GM12878 (cell line): Measurements from ENCODE around the gene SNED1. TPM values are rescaled to one million over a fixed set of nuclear protein-coding genes. Genes with fewer than 3 reads are reported as not detected.

ENCODE experiments used
- ASH2L ChIP-seq: fragments of 300-600, 200-600 bp; sonication (generic); IDR thresholded peaks from 2 replicates; pipeline ENCODE4 v1.6.1; 2017; ENCODE audit warnings: low read depth, mild to moderate bottlenecking, borderline replicate concordance
- BCL3 ChIP-seq: IDR thresholded peaks from 2 replicates; pipeline ENCODE4 v1.6.1; 2011; ENCODE audit warnings: borderline replicate concordance, low read depth, mild to moderate bottlenecking, moderate library complexity, low read length; ENCODE audit not compliant: insufficient read depth, poor library complexity, severe bottlenecking
- DPF2 ChIP-seq: fragments of 450-650 bp; IDR thresholded peaks from 2 replicates; pipeline ENCODE4 v1.6.1; 2017; ENCODE audit warnings: mild to moderate bottlenecking
- ELK1 ChIP-seq: IDR thresholded peaks from 2 replicates; pipeline ENCODE4 v1.6.1; 2012; ENCODE audit warnings: low read depth, low read length, improper control_type of control experiment
- HSF1 ChIP-seq: fragments of 150-350 bp; IDR thresholded peaks from 2 replicates; pipeline ENCODE4 v1.6.1; 2014; ENCODE audit warnings: mild to moderate bottlenecking, low read depth, low read length
- IKZF2 ChIP-seq, 2 experiments: fragments of 450-650 bp; IDR thresholded peaks; 2 replicates each; pipeline ENCODE4 v1.6.1; 2017; ENCODE audit warnings: mild to moderate bottlenecking in 2 of 2, moderate library complexity in 2 of 2
- NR2F1 ChIP-seq: fragments of 450-650 bp; conservative IDR thresholded peaks from 2 replicates; pipeline ENCODE4 v1.6.1; 2017; ENCODE audit warnings: mild to moderate bottlenecking
- POLR2AphosphoS5 ChIP-seq: IDR thresholded peaks from 2 replicates; pipeline ENCODE4 v1.6.1; 2011; ENCODE audit warnings: mild to moderate bottlenecking, low read length, inconsistent platforms
- POU2F2 ChIP-seq: IDR thresholded peaks from 3 replicates; pipeline ENCODE4 v1.6.1; 2011; ENCODE audit warnings: low read depth, mild to moderate bottlenecking, low read length, borderline replicate concordance
- REST ChIP-seq: IDR thresholded peaks from 2 replicates; pipeline ENCODE4 v1.6.1; 2012; ENCODE audit warnings: mild to moderate bottlenecking, low read depth, low read length
- SPI1 ChIP-seq: IDR thresholded peaks from 2 replicates; pipeline ENCODE4 v1.6.1; 2011; ENCODE audit warnings: low read depth, mild to moderate bottlenecking, low read length, moderate library complexity, borderline replicate concordance; ENCODE audit not compliant: insufficient read depth
- SREBF2 ChIP-seq: IDR thresholded peaks from 2 replicates; pipeline ENCODE4 v1.6.1; 2012; ENCODE audit warnings: mild to moderate bottlenecking, low read length
- TAF1 ChIP-seq: IDR thresholded peaks from 2 replicates; pipeline ENCODE4 v1.6.1; 2011; ENCODE audit warnings: mild to moderate bottlenecking, low read depth, low read length, borderline replicate concordance
- WRNIP1 ChIP-seq: IDR thresholded peaks from 2 replicates; pipeline ENCODE4 v1.6.1; 2011; ENCODE audit warnings: low read depth, low read length, improper control_type of control experiment, borderline replicate concordance
- ZNF687 ChIP-seq: fragments of 450-650 bp; IDR thresholded peaks from 2 replicates; pipeline ENCODE4 v1.6.1; 2017; ENCODE audit warnings: mild to moderate bottlenecking, moderate library complexity
- polyA plus RNA-seq, 11 experiments: library from polyadenylated mRNA; depleted of rRNA in 4 of 11; unstranded in 6 of 11; stranded (reverse) in 5 of 11; fragments of >200 nt; fragmentation: Nextera tagmentation in 4 of 11; fragmentation: Illumina TruSeq in 1 of 11; extraction: Ambion mirVana in 4 of 11; extraction: Trizol in 1 of 11; gene quantifications; 1 replicate in 1 of 11; 2 replicates in 10 of 11; pipeline versions ENCODE4 v1.2.1 to v1.2.3, GENCODE V29; 2011 to 2016; ENCODE audit warnings: inconsistent platforms in 2 of 11, missing spikeins in 2 of 11, low read depth in 1 of 11
- total RNA-seq, 4 experiments: library from RNA; depleted of rRNA in 3 of 4; stranded (reverse); fragments of >200 nt in 3 of 4; fragmentation: Illumina TruSeq in 1 of 4; extraction: Trizol in 1 of 4; gene quantifications; 2 replicates each; pipeline versions ENCODE4 v1.2.1 to v1.2.3, GENCODE V29; 2013 to 2021

SNED1 gene
- total and polyA plus RNA-seq, 10 of the 15 experiments (the other 5 are each of a cell fraction or from before 2014, with no cell fraction given) = 0.05 to 8.4 (median 3.0) TPM

GRCh38 chr2:241099246-241099645, 100.8 kb downstream of the SNED1 start (continued):
- TF ChIP-seq SPI1 (peak; percentile 61; the same call in 1 of the 2 replicates), TAF1 (0 out of 2 replicates have a peak, but pooled peaks have one; percentile 18), POU2F2 (peak; percentile 96; the same call in 2 of the 3 replicates), BCL3 (no peak), ELK1 (no peak), HSF1 (no peak), NR2F1 (peak; percentile 13; the same call in 1 of the 2 replicates), SREBF2 (no peak), DPF2 (0 out of 2 replicates have a peak, but pooled peaks have one; percentile 32), REST (no peak), WRNIP1 (no peak), POLR2AphosphoS5 (peak; percentile 45), ASH2L (no peak), ZNF687 (peak; percentile 48; the same call in 1 of the 2 replicates), IKZF2 (IDR thresholded peaks at IDR 0.05) (0 out of 4 replicates have a peak, but pooled peaks of 1 of the 2 experiments have one; percentile 12)
